GM10266 (cell line): ENCODE measurements around the gene THOP1.

Experiments
- DNase-seq: peaks from one replicate; pipeline ENCODE4 v3.0.0; 2012; ENCODE audit errors: extremely low spot score
- CTCF ChIP-seq: IDR thresholded peaks from 2 replicates; pipeline ENCODE4 v1.5.1; 2012; ENCODE audit warnings: mild to moderate bottlenecking, low read depth; ENCODE audit not compliant: control insufficient read depth, insufficient read depth; ENCODE audit errors: missing control alignments

The THOP1 gene

GRCh38 chr19:2793577-2793976, 8.3 kb downstream of the THOP1 start:
- TF ChIP-seq CTCF, result no peak
- DNase-seq, result no peak

GRCh38 chr19:2795827-2796658, 10.7 kb downstream of the THOP1 start:
- DNase-seq, result no peak
- TF ChIP-seq CTCF, result no peak

- DNase-seq, result no peak
- no peak for TF ChIP-seq CTCF
These were observed 11.5 kb downstream of the THOP1 start for GRCh38 chr19:2796659-2797266.

- DNase-seq, result no peak
- no peak for TF ChIP-seq CTCF
These were observed 12.0 kb downstream of the THOP1 start for GRCh38 chr19:2797280-2797679.

- TF ChIP-seq CTCF, result no peak
- no peak for DNase-seq
These were observed 12.9 kb downstream of the THOP1 start for GRCh38 chr19:2798158-2798685.

GRCh38 chr19:2798733-2799132, 13.4 kb downstream of the THOP1 start:
- no peak for TF ChIP-seq CTCF
- no peak for DNase-seq
